Lung (tissue), 12 donors: ENCODE measurements around the gene PHACTR1. TPM values are rescaled to one million over a fixed set of nuclear protein-coding genes. Genes with fewer than 3 reads are reported as not detected.
A peak's percentile ranks its signal among the peaks of the same experiment; 100 is the strongest.

Source experiments
- ATAC-seq: fragments of 200-7000 bp; cut with Tn5 transposase; one replicate; pipeline ENCODE4 v1.9.1; 2020; ENCODE audit warnings: moderate number of reproducible peaks; ENCODE audit not compliant: insufficient read depth, low FRiP score
- DNase-seq, 3 donors: peaks; one replicate each; pipeline ENCODE4 v3.0.0-alpha.2; 2013 to 2017
- H3K27ac ChIP-seq, 2 donors: one replicate each; pipeline ENCODE4 v1.5.1; 2013; ENCODE audit warnings: mild to moderate bottlenecking in 2 of 2, moderate library complexity in 2 of 2, control low read depth in 1 of 2, inconsistent platforms in 1 of 2, low read depth in 1 of 2, low read length in 1 of 2
- H3K27me3 ChIP-seq, 3 donors: one replicate each; pipeline ENCODE4 v1.5.1; 2013; ENCODE audit warnings: low read length in 2 of 3; ENCODE audit not compliant: control insufficient read depth in 3 of 3, insufficient read depth in 3 of 3
- H3K36me3 ChIP-seq, 4 donors: one replicate each; pipeline ENCODE4 v1.5.1; 2013; ENCODE audit warnings: low read length in 4 of 4, mild to moderate bottlenecking in 1 of 4, moderate library complexity in 1 of 4; ENCODE audit not compliant: control insufficient read depth in 4 of 4, insufficient read depth in 4 of 4
- H3K4me1 ChIP-seq, 5 donors: one replicate each; pipeline ENCODE4 v1.5.1; 2013; ENCODE audit warnings: low read length in 5 of 5, mild to moderate bottlenecking in 2 of 5, moderate library complexity in 1 of 5; ENCODE audit not compliant: control insufficient read depth in 5 of 5, insufficient read depth in 5 of 5
- H3K4me3 ChIP-seq: one replicate; pipeline ENCODE4 v1.5.1; 2013; ENCODE audit warnings: mild to moderate bottlenecking, control low read depth, moderate library complexity
- H3K9ac ChIP-seq, 2 donors: one replicate each; pipeline ENCODE4 v1.5.1; 2013; ENCODE audit warnings: low read length in 2 of 2, control low read depth in 1 of 2; ENCODE audit not compliant: insufficient read depth in 1 of 2
- H3K9me3 ChIP-seq, 4 donors: one replicate each; pipeline ENCODE4 v1.5.1; 2013; ENCODE audit warnings: low read length in 3 of 4, mild to moderate bottlenecking in 1 of 4, moderate library complexity in 1 of 4; ENCODE audit not compliant: control insufficient read depth in 4 of 4, insufficient read depth in 3 of 4
- CTCF ChIP-seq: IDR thresholded peaks from 2 replicates; pipeline ENCODE4 v1.5.1; 2012; ENCODE audit warnings: mild to moderate bottlenecking; ENCODE audit errors: control extremely low read depth, extremely low read depth
- WGBS, 2 donors: extraction: QIAGEN DNeasy Blood & Tissue Kit; methylation state at CpG; one replicate each; pipeline ENCODE4 v1.1.7; 2013; 5-methylcytosine and 5-hydroxymethylcytosine counted together
- polyA plus RNA-seq, 2 donors: library from polyadenylated mRNA; stranded (reverse); fragments of 200-250 nt; gene quantifications; one replicate each; pipeline ENCODE4 v1.2.1, GENCODE V29; 2013
- total RNA-seq, 2 donors: library from RNA; depleted of rRNA in 1 of 2; stranded (reverse); fragments of >200 nt in 1 of 2; gene quantifications; one replicate each; pipeline ENCODE4 v1.2.1, GENCODE V29; 2014 to 2021
- donor health status: control.
- donor health status: control.
- donor health status: Bipolar disorder and iron deficiency.
- donor health status: healthy.
- donor health status: DM: yes; HTN: yes; CAD: no.

The PHACTR1 gene
- total and polyA plus RNA-seq, 4 donors, result 16.3 to 58.8 (median 41.9) TPM

- no peak for TF ChIP-seq CTCF
- DNase-seq, result no peak
Measured at GRCh38 chr6:13186861-13187260, 470.3 kb downstream of the PHACTR1 start.

GRCh38 chr6:13187692-13188091 lies 471.1 kb downstream of the PHACTR1 start:
- Histone ChIP-seq H3K9ac (no peak overlapping the region), H3K27me3 (no peaks in the 10 kb centered on the region), H3K36me3 (peaks cover 0 to 5% (median 1%) of the 10 kb centered on the region in 4 donors), H3K27ac (no peak overlapping the region), H3K4me3 (no peak overlapping the region), H3K4me1 (peaks cover 0 to 3% (median 0%) of the 10 kb centered on the region in 5 donors), H3K9me3 (no peaks in the 10 kb centered on the region)
- ATAC-seq (no peak), DNase-seq (no peak)
- WGBS, 2 donors, result 93 to 94% methylated on average over 3 of the region's 3 CpGs
- TF ChIP-seq CTCF, result no peak

More at GRCh38 chr6:13186861-13187260, 470.3 kb downstream of the PHACTR1 start:
- Histone ChIP-seq H3K9ac (no peak overlapping the region), H3K4me1 (peaks cover 0 to 3% (median 0%) of the 10 kb centered on the region in 5 donors), H3K4me3 (no peak overlapping the region), H3K36me3 (peaks cover 0 to 8% (median 1%) of the 10 kb centered on the region in 4 donors), H3K27me3 (no peaks in the 10 kb centered on the region), H3K9me3 (no peaks in the 10 kb centered on the region), H3K27ac (no peak overlapping the region)
- no peak for ATAC-seq
- WGBS, 2 donors, result 97% methylated on average over 10 of the region's 10 CpGs

GRCh38 chr6:13188306-13188705 lies 471.7 kb downstream of the PHACTR1 start:
- TF ChIP-seq CTCF, result no peak
- no peak overlapping the region for H3K27ac ChIP-seq

GRCh38 chr6:13189710-13190109 lies 473.1 kb downstream of the PHACTR1 start:
- no peak for DNase-seq
- Histone ChIP-seq H3K9me3 (no peaks in the 10 kb centered on the region), H3K4me1 (peaks cover 0 to 3% (median 0%) of the 10 kb centered on the region in 5 donors), H3K4me3 (no peak overlapping the region), H3K27me3 (no peaks in the 10 kb centered on the region), H3K9ac (no peak overlapping the region), H3K27ac (no peak overlapping the region), H3K36me3 (peaks cover 0 to 2% (median 0%) of the 10 kb centered on the region in 4 donors)
- no peak for ATAC-seq
- 97% methylated on average over 6 of the region's 6 CpGs for WGBS, 2 donors
- TF ChIP-seq CTCF, result no peak

More at GRCh38 chr6:13188306-13188705, 471.7 kb downstream of the PHACTR1 start:
- Histone ChIP-seq H3K4me1 (peaks cover 0 to 3% (median 0%) of the 10 kb centered on the region in 5 donors), H3K9ac (no peak overlapping the region), H3K36me3 (peaks cover 0 to 5% (median 1%) of the 10 kb centered on the region in 4 donors), H3K27me3 (no peaks in the 10 kb centered on the region), H3K4me3 (no peak overlapping the region), H3K9me3 (no peaks in the 10 kb centered on the region)
- 60 to 65% methylated on average over 3 of the region's 3 CpGs for whole genome bisulfite sequencing, 2 donors
- ATAC-seq (no peak), DNase-seq (peak in 1 of 3 donors; percentile 16)
